ENCODE data around the gene PRRG1.
"Not testable (repeated sequence)": the region's sequence is repeated elsewhere in the genome, so short reads cannot be mapped to it uniquely, and the experiment has no call there.

Gene PRRG1

DNA sequence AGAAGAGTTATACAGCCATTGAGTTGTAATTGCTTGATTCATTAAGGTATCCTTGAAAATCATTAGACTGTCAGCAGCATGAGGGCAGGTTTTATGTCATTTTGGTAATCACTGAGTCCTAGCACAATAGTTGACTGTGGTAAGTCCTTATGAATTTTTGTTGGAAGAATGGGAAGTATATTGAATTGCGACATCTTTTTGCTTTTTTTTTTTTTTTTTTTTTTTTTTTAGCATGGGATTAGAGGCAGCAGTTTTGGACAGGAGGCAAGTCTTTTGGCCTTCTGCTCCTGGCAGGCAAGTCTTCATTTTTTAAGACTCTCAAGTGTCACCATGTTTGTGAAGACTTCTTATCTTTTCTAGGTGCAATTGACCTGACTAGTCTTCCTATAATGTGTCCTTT, 29.7 kb downstream of the PRRG1 start:
- DNase-seq (ENCODE audit: low read depth in 2 of 2): no peak

DNA sequence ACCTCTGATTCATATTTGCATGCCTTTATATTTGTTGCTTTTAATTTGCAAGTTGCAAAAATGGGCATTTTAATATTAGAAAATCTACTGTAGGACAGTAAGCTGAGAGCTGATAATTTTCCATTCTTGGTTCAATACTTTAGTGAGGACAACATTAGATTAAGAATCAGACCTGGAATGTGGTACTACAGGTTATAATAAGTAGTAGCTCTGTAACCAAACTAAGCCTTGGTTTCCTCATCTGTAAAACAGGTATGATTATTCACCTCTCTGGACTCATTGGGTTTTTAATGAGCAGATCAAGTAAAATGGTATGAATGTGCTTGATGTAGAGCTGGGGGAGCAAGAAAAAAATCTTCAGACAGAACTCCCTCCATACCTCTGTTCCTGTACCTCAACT, 31.1 kb downstream of the PRRG1 start:
- DNase-seq (ENCODE audit: low read depth in 2 of 2): no peak

DNA sequence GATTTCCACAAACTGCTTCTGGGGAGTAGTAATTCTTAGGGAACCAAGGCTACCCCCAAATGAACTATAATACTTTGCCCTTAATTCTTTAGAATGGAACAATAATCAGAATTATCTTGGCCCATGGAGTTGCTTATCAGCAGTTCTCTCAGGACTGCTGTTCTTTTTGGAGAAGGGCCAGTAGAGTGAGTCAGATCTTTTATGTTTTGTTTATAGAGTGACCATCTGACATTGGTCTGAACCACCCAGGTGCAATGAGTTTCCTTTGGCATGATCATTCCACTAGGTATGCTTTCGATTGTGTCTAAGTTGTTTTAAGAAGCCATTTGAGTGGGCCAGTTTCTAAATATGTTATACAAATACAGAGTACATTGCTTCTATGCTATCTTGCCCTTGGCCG, 31.8 kb downstream of the PRRG1 start:
- no peak for DNase-seq (ENCODE audit: low read depth in 2 of 2)

DNA sequence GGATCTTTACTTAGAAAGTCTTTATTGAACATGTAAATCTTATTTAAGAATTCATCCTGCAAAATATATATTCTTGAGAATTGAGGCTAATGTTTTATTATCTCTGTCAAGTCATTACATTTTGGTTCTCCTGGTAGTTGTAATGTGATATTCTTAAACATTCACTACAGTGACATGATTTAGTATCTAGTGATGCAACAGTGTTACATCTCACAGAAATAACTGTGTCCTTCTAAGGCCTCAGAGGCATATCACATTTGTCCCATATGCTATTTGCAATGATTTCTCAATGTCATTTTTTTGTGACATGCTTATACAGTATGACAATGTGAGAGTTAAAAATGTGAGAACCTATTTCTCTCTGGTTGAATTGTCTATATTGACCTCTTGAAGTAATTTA, 34.1 kb downstream of the PRRG1 start:
- no peak for DNase-seq (ENCODE audit: low read depth in 2 of 2)

DNA sequence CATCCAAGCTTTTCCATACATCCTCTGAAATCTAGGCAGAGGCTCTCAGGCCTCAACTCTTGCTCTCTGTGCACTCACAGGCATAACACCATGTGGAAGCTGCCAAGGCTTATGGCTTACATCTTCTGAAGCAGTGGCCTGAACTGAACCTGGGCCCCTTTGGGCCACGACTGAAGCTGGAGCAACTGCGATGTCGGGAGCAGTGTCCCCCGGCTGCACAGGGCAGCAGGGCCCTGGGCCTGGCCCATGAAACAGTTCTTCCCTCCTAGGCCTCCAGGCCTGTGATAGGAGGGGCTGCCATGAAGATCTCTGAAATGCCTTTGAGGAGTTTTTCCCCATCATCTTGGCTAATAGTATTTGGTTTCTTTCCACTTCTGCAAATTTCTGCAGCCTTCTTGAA, 39.2 kb downstream of the PRRG1 start:
- no peak for DNase-seq (ENCODE audit: low read depth in 2 of 2)

DNA sequence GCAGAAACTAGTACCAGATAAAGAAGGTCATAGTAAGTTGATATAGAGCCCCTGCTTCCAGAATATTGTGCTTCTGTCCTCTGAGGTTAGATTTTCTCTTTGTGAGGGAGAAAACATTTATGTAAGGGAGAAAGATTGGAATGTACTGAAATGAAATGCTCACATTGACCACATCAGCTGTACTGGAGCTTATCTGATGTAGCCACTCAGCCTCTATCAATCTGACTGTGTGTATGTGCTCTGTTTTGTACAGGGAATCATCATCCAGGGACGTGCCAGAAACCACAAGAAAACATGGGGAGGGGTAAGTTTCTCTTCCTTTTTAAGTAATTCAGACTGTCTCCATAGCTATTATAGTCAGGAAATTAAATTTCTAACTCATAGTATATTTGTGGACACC, 56.8 kb downstream of the PRRG1 start:
- DNase-seq (ENCODE audit: low read depth in 2 of 2): no peak

DNA sequence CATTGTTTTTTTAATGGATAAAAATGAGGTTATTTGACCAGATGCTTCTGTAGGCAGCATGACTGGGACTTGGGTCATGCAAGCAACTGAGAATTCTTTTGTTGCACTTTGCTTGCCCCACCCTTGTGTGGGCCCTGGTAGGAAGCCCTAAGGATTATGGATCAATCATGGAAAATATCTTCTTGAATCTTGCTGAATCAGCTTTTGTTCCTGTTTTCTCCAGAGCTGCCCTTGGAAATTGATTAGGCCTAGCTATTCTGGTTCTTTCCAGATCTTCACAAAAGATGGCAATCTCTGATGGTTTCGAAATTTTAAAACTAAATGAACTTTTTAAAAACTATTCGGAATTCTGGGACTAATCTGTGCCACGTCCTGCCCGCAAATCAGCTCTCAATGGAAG, 58.6 kb downstream of the PRRG1 start:
- no peak for DNase-seq (ENCODE audit: low read depth in 2 of 2)

DNA sequence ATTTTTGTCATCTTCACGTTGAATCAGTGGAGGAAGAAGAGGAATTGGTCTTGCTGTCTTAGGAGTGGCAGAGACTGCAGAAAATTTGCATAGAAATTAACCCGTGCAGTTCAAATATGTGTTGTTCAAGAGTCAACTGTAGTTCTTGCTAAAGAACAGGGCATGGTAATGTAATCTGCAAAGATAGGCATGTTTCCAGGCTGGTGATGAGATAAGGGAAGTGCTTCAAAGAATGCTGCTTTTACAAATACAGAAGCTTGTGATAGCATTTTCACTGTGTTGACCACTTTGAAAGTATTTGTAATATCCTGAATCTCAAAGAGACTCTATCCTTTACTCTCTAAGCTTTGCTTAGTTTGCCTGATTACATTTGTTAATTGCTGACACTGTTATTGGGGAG, 60.1 kb downstream of the PRRG1 start:
- DNase-seq (ENCODE audit: low read depth in 2 of 2): no peak

DNA sequence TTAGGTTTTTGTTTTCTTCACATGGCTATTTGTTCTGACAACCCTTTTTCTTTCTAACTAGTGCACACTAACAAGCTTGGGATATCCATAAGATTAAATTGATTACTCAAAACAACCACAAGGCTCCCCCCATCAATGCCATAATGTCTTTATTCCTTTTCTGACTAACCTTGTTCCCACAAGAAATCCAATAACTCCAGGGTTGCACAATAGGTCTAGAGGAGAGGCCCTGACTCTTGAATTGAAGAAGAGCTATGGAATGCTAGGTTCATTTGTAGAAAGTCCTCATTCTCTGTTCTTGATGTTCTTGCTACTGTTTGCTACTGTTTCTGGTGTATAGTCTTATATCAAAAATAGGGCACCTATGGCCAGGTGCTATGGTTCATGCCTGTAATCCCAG, 71.0 kb downstream of the PRRG1 start:
- no peak for DNase-seq (ENCODE audit: low read depth in 2 of 2)

DNA sequence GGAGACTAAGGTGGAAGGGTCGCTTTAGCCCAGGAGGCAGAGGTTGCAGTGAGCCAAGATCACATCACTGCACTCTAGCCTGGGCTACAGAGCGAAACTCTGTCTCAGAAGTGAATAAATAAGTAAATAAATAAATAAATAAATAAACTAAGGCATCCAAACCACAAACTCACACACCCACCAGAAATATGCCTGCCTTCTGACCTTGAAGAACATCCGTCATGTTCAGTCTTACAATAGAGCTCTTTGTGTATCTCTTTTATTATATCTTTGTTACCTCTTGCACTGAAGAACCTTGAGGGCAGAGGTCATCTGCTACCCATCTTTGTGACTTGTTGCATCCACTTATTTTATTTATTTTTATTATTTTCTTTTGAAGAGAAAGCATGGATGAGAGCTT, 71.6 kb downstream of the PRRG1 start:
- no peak for DNase-seq (ENCODE audit: low read depth in 2 of 2)

DNA sequence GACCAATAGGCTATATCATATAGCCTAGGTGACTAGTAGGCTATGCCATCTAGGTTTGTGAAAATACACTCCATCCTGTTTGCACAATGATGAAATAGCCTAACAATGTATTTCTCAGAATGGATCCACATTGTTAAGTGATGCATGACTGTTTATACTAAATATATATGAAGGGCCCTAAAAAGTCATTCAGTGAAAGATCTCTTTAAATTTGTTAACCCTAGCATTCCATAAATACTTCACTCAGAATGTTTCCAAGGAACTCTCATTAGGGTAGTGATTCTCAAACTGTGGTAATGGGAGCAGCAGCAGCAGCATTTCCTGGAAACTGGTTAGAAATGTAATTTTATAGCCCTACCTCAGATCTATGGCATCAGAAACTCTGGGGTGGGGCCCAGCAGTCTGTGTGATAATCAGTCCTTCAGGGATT, 74.9 kb downstream of the PRRG1 start:
- DNase-seq (ENCODE audit: low read depth in 2 of 2): no peak

DNA sequence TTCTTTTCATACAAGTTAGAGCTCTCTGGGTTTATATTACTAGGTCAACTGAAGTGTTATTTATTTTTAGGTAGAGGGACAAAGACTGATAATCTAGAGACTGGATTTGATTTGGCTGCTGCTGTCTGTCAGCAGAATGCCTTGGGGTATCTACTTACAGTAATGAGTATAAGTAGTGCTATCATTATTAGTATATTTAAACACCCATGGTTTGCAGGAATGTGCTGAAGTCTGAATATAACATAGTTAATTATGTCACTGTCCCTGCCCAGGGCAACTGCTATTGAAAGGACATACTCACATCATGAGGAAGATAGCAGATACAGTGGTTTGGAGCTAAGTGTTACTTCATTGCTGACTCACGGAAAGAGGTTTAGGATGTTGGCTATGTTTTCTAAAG, 76.2 kb downstream of the PRRG1 start:
- no peak for DNase-seq (ENCODE audit: low read depth in 2 of 2)

DNA sequence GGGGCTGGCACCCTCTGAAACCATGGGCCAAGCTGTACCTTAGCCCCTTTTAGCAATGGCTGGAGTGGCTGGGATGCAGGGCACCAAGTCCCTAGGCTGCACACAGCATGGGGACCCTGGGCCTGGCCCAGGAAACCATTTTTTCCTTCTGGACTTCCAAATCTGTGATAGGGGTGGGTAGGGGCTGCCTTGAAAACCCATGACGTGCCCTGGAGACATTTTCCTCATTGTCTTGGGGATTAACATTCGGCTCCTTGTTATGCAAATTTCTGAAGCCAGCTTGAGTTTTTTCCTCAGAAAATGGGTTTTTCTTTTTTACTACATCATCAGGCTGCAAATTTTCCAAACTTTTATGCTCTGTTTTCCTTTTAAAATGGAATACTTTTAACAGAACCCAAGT, 79.8 kb downstream of the PRRG1 start:
- DNase-seq (ENCODE audit: low read depth in 2 of 2): not testable (repeated sequence)

DNA sequence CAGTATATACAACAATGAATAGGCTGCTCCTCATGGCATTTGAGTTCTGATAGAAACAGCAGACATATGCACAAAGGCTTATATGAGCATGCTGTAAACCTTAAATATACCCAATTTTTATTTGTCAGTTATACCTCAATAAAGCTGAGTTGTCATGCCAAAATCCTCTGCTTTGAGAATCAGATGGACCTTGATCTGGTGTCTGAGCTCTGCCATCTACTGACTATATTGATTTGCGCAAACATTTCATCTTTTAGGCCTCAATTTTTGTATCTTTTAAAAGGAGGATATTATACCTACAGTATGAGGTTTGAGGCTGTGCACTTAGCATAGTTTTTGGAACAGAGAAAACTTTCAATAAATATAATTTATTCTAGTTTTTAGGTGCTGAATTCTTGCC, 85.2 kb downstream of the PRRG1 start:
- DNase-seq (ENCODE audit: low read depth in 2 of 2): no peak

DNA sequence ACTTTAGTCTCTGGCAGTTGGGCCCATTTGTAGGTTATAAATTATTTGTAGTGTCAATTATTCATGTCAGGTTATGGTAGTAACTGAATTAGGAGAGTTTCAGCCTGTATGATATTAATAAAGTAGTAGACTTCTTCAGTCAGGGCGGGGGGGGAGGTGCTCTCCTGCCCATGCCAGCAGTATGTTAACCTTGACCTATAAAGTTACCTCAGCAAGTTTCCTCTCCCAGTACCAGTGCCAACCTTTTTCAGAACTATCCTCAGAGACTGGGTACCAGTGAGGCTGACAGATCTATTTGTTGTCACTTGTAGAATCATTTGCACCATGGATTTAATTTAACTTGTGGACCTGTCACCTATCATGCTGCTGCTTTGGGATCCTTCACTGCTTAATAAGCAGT, 88.0 kb downstream of the PRRG1 start:
- DNase-seq (ENCODE audit: low read depth in 2 of 2): no peak

DNA sequence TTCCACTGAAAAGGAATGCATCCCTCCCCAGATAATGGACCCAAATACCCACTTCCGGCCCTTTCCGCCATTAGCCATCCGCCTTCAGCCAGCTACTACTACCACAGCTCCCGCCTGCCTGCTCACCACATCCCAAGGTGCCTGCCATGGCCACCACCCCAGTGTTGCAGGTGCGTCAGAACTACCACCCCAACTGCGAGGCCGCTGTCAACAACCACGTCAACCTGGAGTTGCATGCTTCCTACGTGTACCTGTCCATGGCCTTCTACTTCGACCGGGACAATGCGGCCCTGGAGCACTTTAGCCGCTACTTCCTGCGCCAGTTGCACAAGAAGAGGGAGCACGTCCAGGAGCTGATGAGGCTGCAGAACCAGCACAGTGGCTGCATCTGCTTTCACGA, 92.2 kb downstream of the PRRG1 start:
- DNase-seq (ENCODE audit: low read depth in 2 of 2): no peak

DNA sequence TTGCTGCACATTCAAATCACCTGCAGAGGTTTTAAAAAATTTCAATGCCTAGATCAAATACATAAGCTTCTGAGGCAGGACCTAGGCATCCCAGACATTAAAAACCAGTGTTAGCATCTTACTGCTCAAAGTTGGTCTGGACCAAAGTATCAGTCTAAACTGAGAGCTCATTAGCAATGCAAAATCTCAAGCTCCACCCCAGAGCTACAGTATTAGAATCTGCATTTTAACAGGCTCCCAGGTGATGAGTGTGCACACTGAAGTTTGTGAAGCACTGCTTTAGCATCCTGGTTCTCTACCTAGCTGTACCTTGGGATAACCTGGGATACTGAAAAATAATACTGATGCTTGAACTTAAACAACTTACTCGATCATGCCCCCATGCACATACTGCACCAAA, 96.0 kb downstream of the PRRG1 start:
- DNase-seq (ENCODE audit: low read depth in 2 of 2): no peak

DNA sequence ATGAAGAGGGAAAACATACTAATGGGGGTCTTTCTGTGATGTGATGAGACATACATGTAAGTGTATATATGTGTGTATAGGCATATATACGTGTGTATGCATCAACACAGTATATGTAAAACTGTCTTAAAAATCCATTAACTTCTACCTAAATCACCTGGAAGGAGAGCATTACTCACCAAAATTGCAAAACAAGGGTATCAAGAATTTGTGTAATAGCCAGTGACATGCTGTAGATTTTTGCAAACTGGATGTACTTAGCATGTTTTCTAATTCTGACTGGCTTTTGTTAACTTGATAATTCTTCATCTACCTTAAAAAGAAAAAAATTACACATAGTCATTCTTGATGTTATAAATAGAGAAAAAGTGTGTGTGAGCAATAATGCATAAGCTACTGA, 104.7 kb downstream of the PRRG1 start:
- no peak for DNase-seq (ENCODE audit: low read depth in 2 of 2)

DNA sequence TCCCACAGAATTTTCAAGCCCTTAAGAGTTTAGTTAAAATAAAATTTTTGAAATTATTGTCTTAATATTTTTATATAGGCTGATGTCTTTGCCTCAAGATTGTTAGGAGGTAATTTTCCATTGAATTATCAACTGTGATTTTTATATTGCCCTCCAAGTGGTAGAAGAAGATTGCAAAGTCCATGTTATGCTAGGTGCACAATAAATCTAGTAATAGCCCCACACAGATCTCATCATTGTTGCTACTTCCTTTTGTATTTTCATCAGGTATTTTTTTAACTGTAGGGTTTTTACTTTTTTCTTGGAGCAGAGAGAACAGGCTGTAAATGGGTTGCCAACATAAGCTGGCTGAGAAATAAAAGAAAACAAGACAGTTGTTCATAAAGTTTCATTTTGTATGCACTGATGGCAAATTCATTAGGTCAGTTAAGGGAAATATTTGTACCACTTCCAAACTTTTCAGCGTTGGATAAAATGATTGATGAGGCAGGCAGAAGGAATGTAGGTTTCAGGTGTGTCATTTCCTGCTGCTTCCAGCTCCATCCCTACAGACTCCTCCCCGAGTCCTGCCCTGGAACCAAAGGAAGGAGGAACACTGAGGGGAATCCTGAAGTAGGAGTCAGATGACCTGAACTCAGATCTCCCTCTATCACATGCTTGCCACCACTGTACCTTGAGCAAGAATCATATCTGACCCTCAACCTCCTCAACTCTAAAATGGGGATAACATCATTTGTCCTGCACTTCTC, 105.5 kb downstream of the PRRG1 start:
- no peak for DNase-seq (ENCODE audit: low read depth in 2 of 2)

DNA sequence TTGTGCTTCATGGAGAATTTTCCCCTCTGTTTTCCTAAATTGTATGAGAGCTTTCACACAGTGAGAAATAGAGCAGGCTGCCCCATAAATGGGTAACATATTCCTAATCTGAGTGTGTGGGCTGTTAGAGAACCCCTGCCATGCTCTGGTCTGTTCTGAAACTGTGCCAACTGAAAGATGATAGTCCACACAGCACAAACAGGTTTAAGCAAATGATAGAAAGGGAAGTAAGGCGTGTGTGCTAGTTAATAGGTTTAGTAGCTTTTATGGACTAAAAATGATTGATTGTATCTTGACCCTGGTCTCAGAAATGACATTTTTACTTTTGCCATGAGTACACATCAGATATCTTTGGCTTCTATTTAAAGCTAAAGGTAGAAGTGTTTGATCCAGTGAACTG, 106.2 kb downstream of the PRRG1 start:
- DNase-seq (ENCODE audit: low read depth in 2 of 2): no peak

DNA sequence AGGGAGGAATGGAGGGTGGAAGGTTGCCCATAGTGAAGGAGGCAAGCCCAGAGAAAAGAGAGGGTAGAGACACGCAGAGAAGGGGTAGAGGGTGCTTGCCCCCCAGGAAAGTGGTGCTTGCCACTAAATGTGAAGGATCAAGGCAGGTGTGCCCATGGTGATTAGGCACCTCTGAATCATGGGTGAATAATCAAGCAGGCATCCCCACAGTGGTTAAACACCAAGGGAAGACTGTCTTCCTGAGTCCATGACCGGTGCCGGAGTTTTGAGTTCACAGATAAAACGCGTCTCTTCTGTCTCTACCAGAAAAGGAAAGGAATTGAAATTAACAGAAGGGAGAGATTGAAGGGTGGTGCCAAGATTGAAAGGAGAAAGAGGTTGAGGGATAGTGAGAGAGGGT, 111.1 kb downstream of the PRRG1 start:
- not testable (repeated sequence) for DNase-seq (ENCODE audit: low read depth in 2 of 2)

DNA sequence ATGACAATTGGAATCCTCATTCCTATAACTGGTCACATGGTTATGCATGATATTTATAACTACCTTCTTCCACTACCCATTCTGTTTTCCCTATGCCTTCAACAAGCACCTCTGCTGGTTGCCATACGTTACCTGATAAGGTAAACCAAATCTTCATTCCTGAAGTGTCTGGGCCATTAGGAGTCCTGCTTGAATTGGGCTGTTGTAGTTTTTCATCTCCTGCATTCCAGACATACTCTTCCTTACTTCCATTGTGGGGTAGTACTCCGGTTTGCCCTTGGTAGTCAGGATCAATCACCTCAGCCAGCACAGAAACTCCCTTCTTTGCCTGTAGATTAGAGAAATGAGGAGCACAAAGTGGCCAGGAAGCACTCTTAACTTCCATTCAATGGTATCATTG, 113.2 kb downstream of the PRRG1 start:
- no peak for DNase-seq (ENCODE audit: low read depth in 2 of 2)

DNA sequence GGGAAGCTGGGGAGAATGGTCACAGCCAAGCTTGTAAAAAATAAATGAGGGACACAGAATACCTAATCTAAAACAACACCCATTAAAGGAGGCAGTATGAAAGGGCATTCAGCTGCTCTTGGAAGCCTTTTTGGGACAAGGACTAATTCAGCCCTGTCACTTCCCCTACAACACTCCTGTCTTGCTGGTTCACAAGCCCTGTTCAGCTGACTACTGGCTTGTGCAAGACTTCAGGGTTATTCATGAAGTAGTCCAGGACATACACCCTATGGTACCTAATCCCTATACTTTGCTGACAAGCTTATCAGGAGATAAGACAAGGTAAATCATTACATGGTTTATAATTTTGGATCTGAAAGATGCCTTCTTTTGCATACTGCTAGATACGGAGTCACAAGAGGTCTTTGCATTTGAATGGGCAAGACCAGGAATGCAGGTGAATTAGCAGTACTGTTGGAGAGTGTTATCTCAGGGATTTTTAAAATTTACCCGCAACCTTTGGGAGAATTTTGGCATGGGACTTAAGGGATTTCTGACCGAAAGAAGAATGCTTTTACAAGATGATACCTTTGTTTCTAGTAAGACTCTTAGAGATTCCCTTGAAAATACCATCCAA, 119.1 kb downstream of the PRRG1 start:
- DNase-seq (ENCODE audit: low read depth in 2 of 2): no peak

DNA sequence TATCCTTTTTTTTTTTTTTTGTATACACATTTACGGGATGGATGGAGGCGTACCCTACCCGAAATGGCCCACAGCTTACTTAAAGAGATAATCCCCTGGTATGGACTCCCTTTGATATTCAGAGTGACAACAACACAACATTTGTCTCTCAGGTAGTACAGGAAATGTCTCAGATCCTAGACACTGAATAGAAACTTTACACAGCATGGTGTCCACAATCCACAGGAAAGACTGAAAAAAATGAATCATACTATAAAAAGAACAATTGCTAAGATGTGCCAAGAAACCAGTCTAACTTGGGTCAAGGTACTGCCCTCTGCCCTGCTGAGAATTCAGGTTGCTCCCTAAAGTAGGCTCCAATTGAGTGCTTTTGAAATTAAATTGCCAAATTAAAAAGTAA, 121.5 kb downstream of the PRRG1 start:
- DNase-seq (ENCODE audit: low read depth in 2 of 2): no peak
